Measurements from ENCODE around the gene NOS1AP.

Gene NOS1AP

GRCh38 chr1:162236201-162236600 lies 166.7 kb downstream of the NOS1AP start:
- Histone ChIP-seq H3K36me3 (replicated peaks) (no peaks in the 10 kb centered on the region), H3K27me3 (replicated peaks) (no peaks in the 10 kb centered on the region)

GRCh38 chr1:162236618-162237017 lies 167.1 kb downstream of the NOS1AP start:
- Histone ChIP-seq H3K4me3 (ENCODE audit: low read depth, low read length) (no peak overlapping the region), H3K27ac (no peak overlapping the region), H3K36me3 (replicated peaks) (no peaks in the 10 kb centered on the region), H3K27me3 (replicated peaks) (no peaks in the 10 kb centered on the region)
- TF ChIP-seq, protein P1, sequence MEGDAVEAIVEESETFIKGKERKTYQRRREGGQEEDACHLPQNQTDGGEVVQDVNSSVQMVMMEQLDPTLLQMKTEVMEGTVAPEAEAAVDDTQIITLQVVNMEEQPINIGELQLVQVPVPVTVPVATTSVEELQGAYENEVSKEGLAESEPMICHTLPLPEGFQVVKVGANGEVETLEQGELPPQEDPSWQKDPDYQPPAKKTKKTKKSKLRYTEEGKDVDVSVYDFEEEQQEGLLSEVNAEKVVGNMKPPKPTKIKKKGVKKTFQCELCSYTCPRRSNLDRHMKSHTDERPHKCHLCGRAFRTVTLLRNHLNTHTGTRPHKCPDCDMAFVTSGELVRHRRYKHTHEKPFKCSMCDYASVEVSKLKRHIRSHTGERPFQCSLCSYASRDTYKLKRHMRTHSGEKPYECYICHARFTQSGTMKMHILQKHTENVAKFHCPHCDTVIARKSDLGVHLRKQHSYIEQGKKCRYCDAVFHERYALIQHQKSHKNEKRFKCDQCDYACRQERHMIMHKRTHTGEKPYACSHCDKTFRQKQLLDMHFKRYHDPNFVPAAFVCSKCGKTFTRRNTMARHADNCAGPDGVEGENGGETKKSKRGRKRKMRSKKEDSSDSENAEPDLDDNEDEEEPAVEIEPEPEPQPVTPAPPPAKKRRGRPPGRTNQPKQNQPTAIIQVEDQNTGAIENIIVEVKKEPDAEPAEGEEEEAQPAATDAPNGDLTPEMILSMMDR (IDR thresholded peaks at IDR 0.05; ENCODE audit: low read depth, low read length, missing control alignments) = no peak
- DNase-seq = no peak
- in situ Hi-C loops (cut with HindIII; ENCODE audit: low pct_ligation_motif_present, low sequenced_read_pairs) = no loop called here

More at GRCh38 chr1:162236201-162236600, 166.7 kb downstream of the NOS1AP start:
- in situ Hi-C loops (cut with HindIII; ENCODE audit: low pct_ligation_motif_present, low sequenced_read_pairs) = no loop called here
- Histone ChIP-seq H3K4me3 (ENCODE audit: low read depth, low read length) (no peak overlapping the region), H3K27ac (no peak overlapping the region)
- TF ChIP-seq, protein P1 (IDR thresholded peaks at IDR 0.05; ENCODE audit: low read depth, low read length, missing control alignments) = no peak
- no peak for DNase-seq

- H3K4me3 ChIP-seq (ENCODE audit: low read depth, low read length) = no peak overlapping the region
- H3K27ac ChIP-seq = no peak overlapping the region
- no peak for DNase-seq
- in situ Hi-C loops (cut with HindIII; ENCODE audit: low pct_ligation_motif_present, low sequenced_read_pairs) = no loop called here
- H3K36me3 ChIP-seq (replicated peaks) = no peaks in the 10 kb centered on the region
- TF ChIP-seq, protein P1 (IDR thresholded peaks at IDR 0.05; ENCODE audit: low read depth, low read length, missing control alignments) = no peak
- H3K27me3 ChIP-seq (replicated peaks) = no peaks in the 10 kb centered on the region
Observed at GRCh38 chr1:162240577-162240976, 171.1 kb downstream of the NOS1AP start.

DNA sequence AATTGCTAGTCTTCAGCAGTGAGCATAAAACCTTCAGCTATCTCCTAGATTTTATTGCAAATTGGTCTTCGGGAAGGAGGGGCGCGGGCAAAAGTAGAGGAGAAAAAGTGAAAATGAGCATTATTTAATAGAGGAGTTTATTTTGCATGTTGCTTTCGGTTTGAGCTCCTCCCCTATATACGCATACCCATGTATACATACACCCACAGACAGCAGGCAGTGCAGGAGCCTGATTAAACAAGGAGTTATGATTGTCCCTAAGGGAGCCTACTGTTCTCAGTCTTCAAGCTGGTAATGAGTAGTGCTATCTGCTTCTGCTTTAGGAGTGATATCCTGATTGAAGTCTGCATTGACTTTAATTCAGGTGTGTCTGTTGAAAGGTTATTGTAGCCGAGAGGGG lies 173.3 kb downstream of the NOS1AP start:
- H3K27me3 ChIP-seq (replicated peaks) = no peaks in the 10 kb centered on the region

GRCh38 chr1:162248854-162249535 lies 179.5 kb downstream of the NOS1AP start:
- Histone ChIP-seq H3K27me3 (replicated peaks) (no peaks in the 10 kb centered on the region), H3K4me3 (ENCODE audit: low read depth, low read length) (no peak overlapping the region), H3K27ac (no peak overlapping the region), H3K36me3 (replicated peaks) (no peaks in the 10 kb centered on the region)
- TF ChIP-seq, protein P1 (IDR thresholded peaks at IDR 0.05; ENCODE audit: low read depth, low read length, missing control alignments) = no peak
- in situ Hi-C loops (cut with HindIII; ENCODE audit: low pct_ligation_motif_present, low sequenced_read_pairs) = no loop called here
- peak; percentile 21 for DNase-seq

More for the DNA sequence above, 173.3 kb downstream of the NOS1AP start:
- in situ Hi-C loops (cut with HindIII; ENCODE audit: low pct_ligation_motif_present, low sequenced_read_pairs) = no loop called here
- no peak overlapping the region for H3K27ac ChIP-seq
- no peak overlapping the region for H3K4me3 ChIP-seq (ENCODE audit: low read depth, low read length)
- TF ChIP-seq, protein P1 (IDR thresholded peaks at IDR 0.05; ENCODE audit: low read depth, low read length, missing control alignments) = no peak
- H3K36me3 ChIP-seq (replicated peaks) = no peaks in the 10 kb centered on the region
- DNase-seq = no peak
